Mononuclear cell (primary cell): Measurements from ENCODE around the gene HYAL3. TPM values are rescaled to one million over a fixed set of nuclear protein-coding genes. Genes with fewer than 3 reads are reported as not detected.
"Not testable (repeated sequence)": the region's sequence is repeated elsewhere in the genome, so short reads cannot be mapped to it uniquely, and the experiment has no call there.

Experiments
- H3K27me3 ChIP-seq: 2 replicates; pipeline ENCODE4 v1.6.0; 2011; ENCODE audit warnings: low read length, control low read depth; ENCODE audit not compliant: insufficient read depth
- H3K4me1 ChIP-seq: 2 replicates; pipeline ENCODE4 v1.5.1; 2011; ENCODE audit warnings: mild to moderate bottlenecking, low read length, control low read depth; ENCODE audit not compliant: insufficient read depth
- H3K4me3 ChIP-seq: 2 replicates; pipeline ENCODE4 v1.5.1; 2011; ENCODE audit warnings: mild to moderate bottlenecking, low read length, moderate library complexity
- H3K9me3 ChIP-seq: 2 replicates; pipeline ENCODE4 v1.5.1; 2011; ENCODE audit warnings: low read depth, mild to moderate bottlenecking, control low read depth, low read length
- total RNA-seq: library from RNA; depleted of rRNA; stranded (reverse); fragments of >200 nt; gene quantifications from one replicate; pipeline ENCODE4 v1.2.3, GENCODE V29; 2012

Gene HYAL3
- total RNA-seq, 1 donor, result 2.0 TPM

- Histone ChIP-seq H3K27me3 (peaks cover 5% of the 10 kb centered on the region), H3K4me3 (no peak overlapping the region), H3K9me3 (no peaks in the 10 kb centered on the region), H3K4me1 (no peaks in the 10 kb centered on the region)
Observed at GRCh38 chr3:50266017-50266416, 33.2 kb downstream of the HYAL3 start.

DNA sequence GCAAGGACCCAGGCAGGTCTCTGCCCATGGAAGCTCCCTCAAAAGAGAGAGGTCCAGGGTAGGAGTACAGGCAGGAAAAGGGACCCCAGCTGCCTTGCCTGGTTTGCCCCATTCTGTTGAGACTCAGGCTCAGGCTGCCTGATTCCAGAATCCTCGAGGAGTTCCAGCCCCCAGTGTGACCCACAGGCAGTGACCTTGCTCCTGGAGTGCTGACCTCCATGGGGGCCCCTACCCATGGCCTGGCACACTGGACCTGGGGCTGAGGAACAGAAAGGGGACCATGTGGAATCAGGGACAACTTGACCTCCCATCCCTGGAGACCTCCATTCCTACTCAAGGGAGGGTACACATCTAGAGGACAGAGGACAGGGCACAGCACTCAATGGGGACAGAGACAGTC is 33.6 kb downstream of the HYAL3 start:
- Histone ChIP-seq H3K9me3 (no peaks in the 10 kb centered on the region), H3K4me1 (peaks cover 3% of the 10 kb centered on the region), H3K27me3 (peaks cover 5% of the 10 kb centered on the region), H3K4me3 (no peak overlapping the region)

- H3K4me1 ChIP-seq, result peaks cover 7% of the 10 kb centered on the region
- no peak overlapping the region for H3K4me3 ChIP-seq
- H3K9me3 ChIP-seq, result no peaks in the 10 kb centered on the region
- peaks cover 5% of the 10 kb centered on the region for H3K27me3 ChIP-seq
Observed at GRCh38 chr3:50264964-50265485, 34.2 kb downstream of the HYAL3 start.

- Histone ChIP-seq H3K9me3 (no peaks in the 10 kb centered on the region), H3K4me1 (peaks cover 12% of the 10 kb centered on the region), H3K4me3 (no peak overlapping the region), H3K27me3 (peaks cover 5% of the 10 kb centered on the region)
Observed at GRCh38 chr3:50264383-50264963, 34.7 kb downstream of the HYAL3 start.

- Histone ChIP-seq H3K4me1 (peaks cover 18% of the 10 kb centered on the region), H3K9me3 (no peaks in the 10 kb centered on the region), H3K27me3 (peaks cover 5% of the 10 kb centered on the region), H3K4me3 (no peak overlapping the region)
Observed at GRCh38 chr3:50263478-50264382, 35.5 kb downstream of the HYAL3 start.

- Histone ChIP-seq H3K27me3 (peaks cover 5% of the 10 kb centered on the region), H3K4me1 (peaks cover 18% of the 10 kb centered on the region), H3K4me3 (no peak overlapping the region), H3K9me3 (no peaks in the 10 kb centered on the region)
Observed at GRCh38 chr3:50262778-50263177, 36.4 kb downstream of the HYAL3 start.

DNA sequence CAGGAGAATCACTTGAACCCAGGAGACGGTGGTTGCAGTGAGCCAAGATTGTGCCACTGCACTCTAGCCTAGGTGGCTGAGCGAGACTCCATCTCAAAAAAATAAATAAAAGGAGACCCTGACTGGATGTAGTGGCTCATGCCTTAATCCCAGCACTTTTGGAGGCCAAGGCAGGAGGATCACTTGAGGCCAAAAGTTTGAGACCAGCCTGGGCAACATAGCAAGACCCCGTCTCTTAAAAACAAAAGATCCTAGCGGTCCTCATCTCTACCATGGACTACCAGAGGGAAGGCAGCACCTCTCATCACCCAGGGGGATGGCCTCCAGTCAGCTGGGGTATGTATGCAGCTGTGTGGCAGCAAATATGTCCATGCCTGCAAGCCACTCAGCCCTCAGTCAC is 37.0 kb downstream of the HYAL3 start:
- not testable (repeated sequence) for H3K4me3 ChIP-seq, H3K9me3 ChIP-seq, H3K27me3 ChIP-seq
- H3K4me1 ChIP-seq, result peaks cover 18% of the 10 kb centered on the region

- H3K27me3 ChIP-seq, result no peaks in the 10 kb centered on the region
- no peaks in the 10 kb centered on the region for H3K9me3 ChIP-seq
- H3K4me3 ChIP-seq, result no peak overlapping the region
- peaks cover 18% of the 10 kb centered on the region for H3K4me1 ChIP-seq
Observed at GRCh38 chr3:50261505-50261904, 37.7 kb downstream of the HYAL3 start.

- Histone ChIP-seq H3K4me1 (peaks cover 18% of the 10 kb centered on the region), H3K4me3 (no peak overlapping the region), H3K9me3 (no peaks in the 10 kb centered on the region), H3K27me3 (no peaks in the 10 kb centered on the region)
Observed at GRCh38 chr3:50260942-50261441, 38.2 kb downstream of the HYAL3 start.

DNA sequence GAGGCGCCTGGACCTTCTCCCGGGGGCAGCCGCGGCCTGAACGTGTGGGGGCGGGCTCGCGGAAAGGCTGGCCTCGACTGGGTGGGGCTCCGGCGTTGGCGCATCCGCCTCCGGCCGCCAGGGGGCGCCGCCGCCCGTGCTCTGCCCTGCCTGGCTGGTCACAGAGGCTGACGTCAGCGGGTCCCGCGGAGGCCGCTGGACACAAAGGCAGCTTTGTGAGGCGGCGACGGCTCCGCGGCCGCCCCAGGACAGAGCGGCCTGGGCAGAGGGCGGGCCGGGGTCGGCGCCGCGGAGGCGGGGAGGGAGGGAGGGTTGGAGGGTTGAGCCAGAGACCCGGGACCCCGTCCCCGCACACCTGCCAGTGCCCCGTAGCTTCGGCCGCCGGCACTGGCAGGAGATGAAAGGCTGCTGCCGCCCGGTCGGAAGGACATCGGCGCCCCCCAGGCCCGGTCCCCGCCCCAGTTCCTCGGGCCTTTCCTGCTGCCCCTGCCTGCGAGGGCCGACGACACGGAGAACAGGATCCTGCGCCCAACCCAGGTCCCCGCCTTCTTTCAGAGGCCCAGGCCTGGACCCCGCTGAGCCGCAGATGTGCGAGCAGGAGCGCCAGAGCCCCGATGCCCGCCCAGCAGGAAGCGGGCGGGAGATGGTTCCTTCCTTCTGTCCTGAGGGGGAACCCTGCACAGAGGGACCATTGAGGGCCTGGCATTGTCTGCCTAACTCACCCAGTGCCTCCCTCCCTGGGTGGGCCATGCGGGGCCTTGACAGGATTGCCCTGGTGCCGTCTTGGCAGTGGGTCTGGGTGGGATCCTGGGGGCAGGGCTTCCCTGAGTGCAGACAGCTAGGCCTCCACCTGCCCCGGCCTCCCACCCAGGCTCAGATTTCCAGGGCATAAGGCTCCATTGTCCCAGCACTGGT is 38.9 kb downstream of the HYAL3 start:
- Histone ChIP-seq H3K4me3 (peak overlapping the region; percentile 4), H3K4me1 (peaks cover 21% of the 10 kb centered on the region), H3K27me3 (no peaks in the 10 kb centered on the region), H3K9me3 (no peaks in the 10 kb centered on the region)

DNA sequence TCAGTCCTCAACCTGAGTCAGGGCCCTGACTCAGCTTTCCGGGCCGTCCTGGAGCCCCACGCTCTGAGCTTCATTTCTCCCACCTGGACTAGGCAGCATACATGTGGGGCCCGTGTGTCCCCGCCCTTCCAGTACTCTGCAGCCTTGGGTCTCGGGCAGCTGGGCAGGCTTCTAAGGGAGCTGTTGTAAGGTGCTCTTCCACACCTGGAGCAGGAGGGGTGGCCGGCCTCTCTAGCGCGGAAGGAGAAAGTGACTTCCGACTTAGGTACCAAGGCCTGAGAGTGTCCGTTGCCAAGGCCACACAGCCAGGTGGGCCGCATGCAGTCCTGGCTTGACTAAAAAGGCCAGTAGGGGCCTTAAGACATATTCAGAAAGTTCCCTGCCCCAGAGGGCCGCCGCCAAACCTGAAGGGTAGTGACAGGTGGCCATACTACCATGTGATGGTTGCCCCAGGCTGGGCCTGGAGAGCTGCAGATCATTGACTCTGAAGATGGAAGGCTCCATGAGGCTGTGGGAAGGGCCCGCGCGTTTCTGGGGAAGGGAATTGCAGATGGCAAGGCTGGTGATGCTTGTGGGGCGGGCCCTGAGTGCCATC is 39.7 kb downstream of the HYAL3 start:
- no peak overlapping the region for H3K4me3 ChIP-seq
- H3K27me3 ChIP-seq, result no peaks in the 10 kb centered on the region
- peaks cover 29% of the 10 kb centered on the region for H3K4me1 ChIP-seq
- no peaks in the 10 kb centered on the region for H3K9me3 ChIP-seq

DNA sequence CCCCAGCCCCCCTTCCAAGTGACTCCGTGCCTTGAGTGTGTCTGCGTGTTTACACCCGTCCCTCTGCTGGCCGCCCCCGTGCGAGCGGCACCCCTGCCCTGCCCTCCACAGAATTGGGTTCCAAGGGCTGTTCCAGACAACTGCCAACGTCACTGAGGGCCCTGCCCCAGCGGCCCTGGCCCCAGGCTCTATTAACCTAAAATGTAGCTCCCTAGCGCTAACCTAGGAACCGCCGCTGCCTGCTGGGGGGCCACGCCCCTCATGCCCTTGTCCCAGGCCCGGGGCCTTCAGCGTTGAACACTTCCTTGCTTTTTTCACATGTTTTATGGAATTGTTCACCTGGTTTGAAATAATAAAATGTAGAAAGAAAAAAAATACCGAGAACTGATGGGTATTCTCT is 40.2 kb downstream of the HYAL3 start:
- no peak overlapping the region for H3K4me3 ChIP-seq
- no peaks in the 10 kb centered on the region for H3K9me3 ChIP-seq
- H3K4me1 ChIP-seq, result peaks cover 34% of the 10 kb centered on the region
- H3K27me3 ChIP-seq, result no peaks in the 10 kb centered on the region

GRCh38 chr3:50258029-50258680 is 41.0 kb downstream of the HYAL3 start:
- no peak overlapping the region for H3K4me3 ChIP-seq
- H3K9me3 ChIP-seq, result no peaks in the 10 kb centered on the region
- H3K27me3 ChIP-seq, result no peaks in the 10 kb centered on the region
- H3K4me1 ChIP-seq, result peaks cover 42% of the 10 kb centered on the region
